Stimulated activated memory B cell treated with anti-CD40 and anti-IgM and Interleukin-4, amounts not matched to agents 10 μg/mL and 1 μg/mL and 100 μg/mL, for 72 hours (primary cell): ENCODE measurements around the gene CMSS1.

ENCODE experiments used
- ATAC-seq: fragments of 150-1000 bp; cut with Tn5 transposase; 2 replicates; pipeline ENCODE4 v1.10.0; 2021
- H3K27ac Mint-ChIP-seq: one replicate; pipeline ENCODE4 v1.8.0; 2022; ENCODE audit warnings: mild to moderate bottlenecking, mixed read lengths
- H3K27me3 Mint-ChIP-seq: one replicate; pipeline ENCODE4 v1.8.0; 2022; ENCODE audit warnings: mixed read lengths
- H3K36me3 Mint-ChIP-seq: one replicate; pipeline ENCODE4 v1.8.0; 2022; ENCODE audit warnings: mixed read lengths
- H3K4me1 Mint-ChIP-seq: one replicate; pipeline ENCODE4 v1.8.0; 2022; ENCODE audit warnings: mixed read lengths
- H3K4me3 Mint-ChIP-seq: one replicate; pipeline ENCODE4 v1.8.0; 2022; ENCODE audit warnings: mild to moderate bottlenecking, moderate library complexity, mixed read lengths
- H3K9me3 Mint-ChIP-seq: one replicate; pipeline ENCODE4 v1.8.0; 2022; ENCODE audit warnings: mixed read lengths

Gene CMSS1

DNA sequence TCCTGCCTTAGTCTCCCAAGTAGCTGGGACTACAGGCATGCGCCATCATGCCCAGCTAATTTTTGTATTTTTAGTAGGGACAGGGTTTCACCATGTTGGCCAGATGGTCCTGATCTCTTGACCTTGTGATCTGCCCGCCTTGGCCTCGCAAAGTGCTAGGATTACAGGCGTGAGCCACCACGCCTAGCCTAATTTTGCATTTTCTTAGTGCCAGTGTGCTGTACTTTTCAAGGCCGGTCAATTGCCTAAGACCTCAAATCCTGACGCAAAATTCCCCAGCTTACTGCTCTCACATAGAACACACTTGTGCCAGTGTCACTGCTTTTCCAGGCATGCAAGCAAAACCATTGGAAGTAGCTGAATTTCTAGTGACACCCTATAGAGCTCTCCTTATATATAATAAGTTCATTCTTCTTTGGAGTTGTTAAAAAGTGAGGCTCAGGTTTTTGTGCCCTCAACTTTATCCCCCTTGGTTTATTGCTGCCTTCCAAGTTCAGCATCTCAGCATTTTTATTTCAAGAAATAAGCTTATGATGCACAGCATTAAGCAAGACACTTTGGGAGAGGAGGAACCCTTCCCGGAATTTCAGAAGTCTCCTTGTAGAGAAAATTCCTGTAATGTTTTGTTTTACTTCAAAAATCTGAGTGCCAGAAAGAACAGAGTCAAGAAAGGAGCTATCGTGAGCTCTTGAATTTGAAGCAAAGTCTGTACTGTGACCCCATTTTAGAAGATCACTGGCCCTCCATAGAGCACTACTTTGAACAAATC lies 203.4 kb downstream of the CMSS1 start:
- no peak for ATAC-seq
- Mint-ChIP-seq H3K4me3 (no peak overlapping the region), H3K9me3 (no peaks in the 10 kb centered on the region), H3K4me1 (no peaks in the 10 kb centered on the region), H3K36me3 (peaks cover 16% of the 10 kb centered on the region), H3K27me3 (no peaks in the 10 kb centered on the region), H3K27ac (no peak overlapping the region)

DNA sequence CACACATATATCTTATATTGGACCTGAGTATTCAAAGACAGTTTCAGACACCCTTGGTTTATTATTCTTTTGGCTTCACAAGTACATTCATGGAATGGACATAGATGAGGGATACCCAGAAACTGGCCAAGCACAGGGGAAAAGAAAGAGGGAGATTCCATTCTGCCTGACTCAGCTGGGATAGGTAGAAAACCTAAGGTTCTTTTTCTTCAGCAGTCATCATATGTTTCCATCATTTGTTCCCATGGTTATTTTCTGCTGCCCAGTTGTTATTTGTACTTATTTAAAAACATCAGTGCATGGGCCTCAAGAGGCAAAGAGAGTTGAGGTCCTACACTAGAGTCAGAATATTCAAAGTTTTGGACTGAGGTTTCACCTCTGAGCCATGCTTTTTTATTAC lies 204.8 kb downstream of the CMSS1 start:
- no peaks in the 10 kb centered on the region for H3K27me3 Mint-ChIP-seq
- no peaks in the 10 kb centered on the region for H3K4me1 Mint-ChIP-seq
- no peak overlapping the region for H3K4me3 Mint-ChIP-seq
- no peak for ATAC-seq
- H3K36me3 Mint-ChIP-seq, result peaks cover 16% of the 10 kb centered on the region
- H3K9me3 Mint-ChIP-seq, result no peaks in the 10 kb centered on the region
- H3K27ac Mint-ChIP-seq, result no peak overlapping the region

DNA sequence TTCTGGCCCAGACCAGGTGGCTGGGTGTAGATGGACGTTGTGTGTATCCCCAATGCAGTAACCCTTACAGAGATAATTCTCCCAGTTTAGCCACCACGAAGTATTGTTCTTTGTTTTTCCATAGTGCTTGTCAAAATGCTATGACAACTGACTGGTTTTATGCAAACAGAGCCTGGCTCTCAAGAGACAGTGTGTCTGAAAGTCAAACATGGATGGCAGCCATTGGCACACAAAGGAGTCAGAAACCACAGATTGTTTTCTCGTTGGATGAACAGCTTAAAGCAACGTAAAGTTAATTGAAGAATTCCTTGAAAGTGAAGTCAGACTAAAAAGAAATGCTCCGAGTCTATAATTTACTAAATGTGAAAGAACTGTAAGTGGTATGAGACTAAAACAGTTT lies 205.5 kb downstream of the CMSS1 start:
- Mint-ChIP-seq H3K27me3 (no peaks in the 10 kb centered on the region), H3K4me3 (no peak overlapping the region), H3K9me3 (no peaks in the 10 kb centered on the region), H3K4me1 (no peaks in the 10 kb centered on the region), H3K27ac (no peak overlapping the region), H3K36me3 (peaks cover 16% of the 10 kb centered on the region)
- no peak for ATAC-seq

DNA sequence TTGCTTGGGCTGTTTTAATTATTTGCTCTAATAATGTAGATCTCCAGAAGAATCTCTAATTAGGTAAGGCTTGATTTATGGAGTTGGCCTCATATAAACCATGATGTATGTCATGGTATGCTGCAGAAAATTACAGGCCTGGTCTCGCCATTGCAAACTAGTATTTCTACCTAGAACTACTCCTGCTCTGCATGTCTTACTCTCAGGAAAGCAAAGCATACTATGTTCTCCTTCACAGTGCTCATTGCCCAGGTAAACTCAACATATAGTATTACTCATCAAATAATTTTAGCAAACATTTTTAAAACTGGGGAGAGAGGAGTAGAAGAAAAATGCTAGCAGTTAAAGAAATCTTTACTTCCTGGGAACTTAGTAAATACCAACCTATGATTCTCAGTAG lies 205.9 kb downstream of the CMSS1 start:
- Mint-ChIP-seq H3K4me3 (no peak overlapping the region), H3K27ac (no peak overlapping the region), H3K4me1 (no peaks in the 10 kb centered on the region), H3K36me3 (peaks cover 13% of the 10 kb centered on the region), H3K27me3 (no peaks in the 10 kb centered on the region), H3K9me3 (no peaks in the 10 kb centered on the region)
- no peak for ATAC-seq

DNA sequence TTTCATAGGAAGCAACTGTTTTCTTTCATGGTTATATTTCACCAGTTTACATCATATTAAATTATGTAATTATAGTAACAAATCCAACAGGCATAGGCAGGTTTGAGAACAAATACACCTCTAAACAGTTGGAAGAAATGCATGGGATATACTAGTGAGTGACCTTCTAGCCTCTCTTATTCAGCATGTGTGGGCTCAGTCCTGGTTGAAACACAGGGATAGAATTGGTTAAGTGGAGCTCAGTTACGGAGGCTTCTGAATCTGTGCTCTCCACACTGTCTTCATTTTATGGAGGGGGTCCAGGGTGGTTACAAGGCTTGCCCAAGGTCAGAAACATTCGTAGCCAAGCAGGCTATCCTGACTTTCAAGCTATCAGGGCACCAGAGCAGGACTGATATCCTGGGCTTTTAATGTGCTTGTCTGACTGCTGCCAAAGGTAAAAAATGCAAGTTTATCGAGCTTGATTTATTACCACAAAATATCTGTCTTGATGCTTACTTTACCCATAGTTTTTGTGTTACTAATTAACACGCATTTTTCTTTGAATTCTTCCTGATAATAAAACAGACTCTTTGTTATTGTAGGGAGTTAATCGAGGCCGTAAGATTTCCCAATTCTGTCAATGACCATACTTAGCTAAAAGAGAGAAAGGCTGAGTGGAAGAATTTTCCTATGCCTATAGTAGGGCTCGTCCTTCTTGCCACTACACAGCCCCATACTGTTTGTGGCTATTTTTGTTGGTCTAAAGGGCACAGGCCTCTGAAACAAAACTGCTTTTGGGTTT lies 207.1 kb downstream of the CMSS1 start:
- Mint-ChIP-seq H3K27ac (no peak overlapping the region), H3K36me3 (peaks cover 10% of the 10 kb centered on the region), H3K4me1 (no peaks in the 10 kb centered on the region), H3K4me3 (no peak overlapping the region), H3K27me3 (no peaks in the 10 kb centered on the region), H3K9me3 (no peaks in the 10 kb centered on the region)
- ATAC-seq, result no peak

DNA sequence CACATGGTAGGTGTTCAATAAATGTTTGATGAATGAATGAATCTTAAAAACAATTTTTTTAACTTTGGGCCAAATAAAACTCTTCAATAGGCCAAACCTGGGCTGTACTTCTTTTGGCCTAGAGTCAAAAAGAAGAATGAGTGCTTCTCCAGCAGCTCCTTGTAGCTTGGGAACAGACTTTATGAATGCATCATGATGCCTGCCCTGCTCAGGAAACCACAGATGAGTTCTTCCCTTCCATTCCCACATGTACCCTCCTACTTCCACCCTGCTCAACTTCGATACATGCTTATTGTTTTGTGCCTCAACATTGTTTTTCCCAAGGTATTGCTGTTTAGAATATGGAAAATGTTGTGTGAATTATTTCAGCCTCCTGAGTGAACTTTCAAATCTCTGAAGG lies 209.7 kb downstream of the CMSS1 start:
- H3K36me3 Mint-ChIP-seq, result peaks cover 10% of the 10 kb centered on the region
- H3K4me1 Mint-ChIP-seq, result peaks cover 11% of the 10 kb centered on the region
- no peak overlapping the region for H3K27ac Mint-ChIP-seq
- no peak for ATAC-seq
- H3K9me3 Mint-ChIP-seq, result no peaks in the 10 kb centered on the region
- no peak overlapping the region for H3K4me3 Mint-ChIP-seq
- H3K27me3 Mint-ChIP-seq, result no peaks in the 10 kb centered on the region

DNA sequence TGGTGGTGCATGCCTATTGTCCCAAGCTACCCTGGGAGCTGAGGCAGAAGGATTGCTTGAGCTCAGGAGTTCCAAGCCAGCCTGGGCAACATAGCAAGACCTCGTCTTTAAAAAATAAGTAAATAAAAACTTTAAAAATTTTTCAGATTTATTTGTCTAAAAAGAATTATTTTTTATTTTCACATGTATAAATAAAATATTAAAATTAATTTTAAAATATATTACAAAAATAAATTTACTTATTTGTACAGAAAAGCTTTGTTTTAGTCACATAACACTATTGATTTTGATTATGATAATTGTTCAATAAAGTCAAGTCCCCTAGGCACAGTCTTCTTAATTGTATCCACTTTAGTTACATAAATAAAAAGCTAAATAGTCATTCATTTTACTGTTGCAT lies 211.4 kb downstream of the CMSS1 start:
- Mint-ChIP-seq H3K9me3 (no peaks in the 10 kb centered on the region), H3K4me1 (peaks cover 11% of the 10 kb centered on the region), H3K27me3 (no peaks in the 10 kb centered on the region), H3K36me3 (no peaks in the 10 kb centered on the region), H3K4me3 (no peak overlapping the region), H3K27ac (no peak overlapping the region)
- no peak for ATAC-seq

DNA sequence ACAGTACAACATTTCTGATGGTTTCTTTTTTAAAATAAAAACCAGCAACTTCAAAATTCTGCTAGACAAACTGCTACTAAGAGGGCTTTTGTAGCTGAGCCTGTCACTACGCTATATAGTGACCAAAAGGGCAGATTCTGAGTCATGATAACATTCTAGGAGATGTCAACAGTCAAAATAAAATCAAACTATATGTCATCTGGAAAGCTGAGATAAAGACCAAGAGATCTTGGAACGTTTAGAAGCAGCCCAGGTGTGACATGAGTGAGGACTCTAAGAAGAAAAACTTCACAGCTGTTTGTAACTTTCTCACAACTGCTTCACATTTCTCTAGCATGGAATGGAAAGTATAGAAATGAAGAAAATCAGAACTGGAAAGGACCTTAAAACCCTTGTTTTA lies 212.0 kb downstream of the CMSS1 start:
- Mint-ChIP-seq H3K27ac (no peak overlapping the region), H3K4me3 (no peak overlapping the region), H3K36me3 (no peaks in the 10 kb centered on the region), H3K9me3 (no peaks in the 10 kb centered on the region), H3K4me1 (peaks cover 11% of the 10 kb centered on the region), H3K27me3 (no peaks in the 10 kb centered on the region)
- no peak for ATAC-seq

DNA sequence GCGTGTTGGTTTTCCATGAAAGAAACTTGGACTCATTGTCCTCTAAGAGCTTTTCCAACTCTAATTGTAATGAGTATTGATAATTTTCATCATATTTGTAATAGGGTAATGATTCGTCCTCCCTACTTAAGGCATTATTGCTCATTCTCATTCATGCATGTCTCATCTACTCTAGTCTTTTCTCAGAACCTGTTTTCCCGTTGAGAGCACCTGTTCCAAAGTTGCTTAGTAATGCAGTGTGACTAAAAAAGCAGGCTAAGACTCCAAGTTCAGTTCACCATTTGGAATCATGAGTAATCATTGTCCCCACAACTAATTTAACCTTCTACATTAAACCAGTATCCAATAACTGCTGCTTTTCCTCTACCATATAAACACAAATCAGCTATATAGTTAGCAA lies 212.7 kb downstream of the CMSS1 start:
- Mint-ChIP-seq H3K4me1 (peaks cover 11% of the 10 kb centered on the region), H3K27me3 (no peaks in the 10 kb centered on the region), H3K4me3 (no peak overlapping the region), H3K36me3 (no peaks in the 10 kb centered on the region), H3K9me3 (no peaks in the 10 kb centered on the region), H3K27ac (no peak overlapping the region)
- peak; percentile 60 for ATAC-seq

DNA sequence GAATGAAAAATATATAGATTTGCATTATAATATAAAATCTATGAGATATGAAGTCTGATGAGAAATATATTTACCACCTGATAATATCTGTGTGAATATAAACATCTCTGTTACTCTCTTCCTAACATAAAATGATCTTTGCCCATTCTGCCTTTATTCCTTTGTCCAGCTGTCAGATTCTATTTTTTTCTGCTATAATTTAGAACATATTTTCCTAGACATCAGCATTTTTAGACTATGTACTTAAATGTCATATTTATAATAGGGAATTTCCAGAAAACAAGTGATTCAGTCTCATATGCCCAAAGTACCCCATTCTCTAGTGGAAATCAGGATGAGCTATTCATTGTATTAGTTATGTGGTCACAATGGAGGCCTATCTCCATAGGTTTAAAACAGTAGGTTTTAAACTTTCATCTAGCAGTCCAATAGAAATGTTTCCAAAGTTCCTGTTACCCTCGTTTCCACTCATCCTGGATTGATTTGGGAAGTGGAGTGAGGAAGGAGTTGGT lies 213.3 kb downstream of the CMSS1 start:
- Mint-ChIP-seq H3K4me3 (no peak overlapping the region), H3K36me3 (no peaks in the 10 kb centered on the region), H3K27me3 (no peaks in the 10 kb centered on the region), H3K27ac (no peak overlapping the region), H3K9me3 (no peaks in the 10 kb centered on the region), H3K4me1 (peaks cover 11% of the 10 kb centered on the region)
- no peak for ATAC-seq

DNA sequence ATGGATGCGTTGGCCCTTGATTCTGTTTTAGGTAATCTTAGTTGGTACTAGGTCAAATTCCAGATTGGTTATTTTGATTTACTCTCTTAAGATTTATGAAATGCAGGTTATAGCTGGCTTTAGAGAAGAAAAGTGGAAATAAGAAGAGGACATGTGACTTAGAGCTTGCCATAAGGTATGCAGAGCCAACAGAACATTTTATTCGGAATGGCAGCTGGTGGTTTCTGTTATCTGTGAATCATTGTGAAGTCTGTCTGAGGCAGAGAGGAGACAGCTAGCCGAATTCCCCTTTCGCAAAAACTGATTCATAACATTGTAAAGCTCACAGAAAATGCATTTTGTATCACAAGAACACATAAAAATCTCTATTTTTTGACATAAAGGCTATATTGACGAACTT lies 214.6 kb downstream of the CMSS1 start:
- Mint-ChIP-seq H3K27ac (no peak overlapping the region), H3K9me3 (no peaks in the 10 kb centered on the region), H3K4me1 (peaks cover 11% of the 10 kb centered on the region)

DNA sequence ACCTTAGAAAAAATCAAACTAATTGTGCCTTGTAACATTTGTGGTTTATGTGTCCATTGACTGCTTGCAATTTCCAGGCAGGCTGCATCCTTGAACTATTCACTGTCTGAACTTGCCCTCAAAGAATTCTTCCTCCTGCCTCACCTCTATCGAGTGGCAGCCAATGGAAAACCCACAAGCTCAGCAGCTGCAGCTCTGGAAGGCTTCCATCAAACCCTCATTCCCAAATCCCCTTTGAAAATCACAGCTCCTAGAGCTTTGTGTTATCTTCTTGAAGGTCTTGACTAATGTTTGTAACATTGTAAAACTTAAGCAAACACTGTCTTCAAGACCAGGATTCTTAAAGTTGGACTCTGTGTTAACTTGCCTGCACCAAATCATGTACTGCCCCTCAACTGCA lies 215.5 kb downstream of the CMSS1 start:
- H3K27ac Mint-ChIP-seq, result no peak overlapping the region
- no peak overlapping the region for H3K4me3 Mint-ChIP-seq
- no peak for ATAC-seq
- H3K9me3 Mint-ChIP-seq, result no peaks in the 10 kb centered on the region
- H3K36me3 Mint-ChIP-seq, result no peaks in the 10 kb centered on the region
- H3K27me3 Mint-ChIP-seq, result no peaks in the 10 kb centered on the region
- peaks cover 11% of the 10 kb centered on the region for H3K4me1 Mint-ChIP-seq

More for the DNA sequence above, 214.6 kb downstream of the CMSS1 start:
- no peak for ATAC-seq
- Mint-ChIP-seq H3K4me3 (no peak overlapping the region), H3K36me3 (no peaks in the 10 kb centered on the region), H3K27me3 (no peaks in the 10 kb centered on the region)

DNA sequence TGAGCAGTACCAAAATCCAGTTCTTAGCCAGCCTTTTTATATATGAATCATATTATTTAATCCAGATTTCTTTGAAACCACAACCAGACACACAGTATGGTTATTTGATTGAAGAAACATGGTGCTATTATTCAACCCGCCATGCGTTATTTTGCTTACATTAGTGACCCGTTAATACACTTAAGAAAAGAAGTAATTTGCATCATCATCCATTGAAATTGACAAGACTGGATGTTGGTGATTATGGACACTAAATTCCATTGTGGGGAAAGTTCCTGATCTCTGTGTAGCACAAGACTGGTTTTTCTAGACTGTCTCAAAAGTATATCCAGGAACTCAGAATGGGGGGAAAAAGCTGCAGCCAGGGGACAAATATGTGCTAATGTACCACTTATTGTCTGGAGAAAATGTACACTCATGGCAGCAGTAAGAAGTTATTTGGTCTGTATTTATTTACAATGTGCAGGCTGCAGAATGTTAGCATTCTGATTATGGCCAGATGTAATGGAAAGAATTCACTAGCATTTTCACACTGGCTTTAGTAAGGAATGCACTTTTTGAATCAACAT lies 216.3 kb downstream of the CMSS1 start:
- H3K27me3 Mint-ChIP-seq, result no peaks in the 10 kb centered on the region
- ATAC-seq, result no peak
- no peak overlapping the region for H3K4me3 Mint-ChIP-seq
- H3K9me3 Mint-ChIP-seq, result no peaks in the 10 kb centered on the region
- no peak overlapping the region for H3K27ac Mint-ChIP-seq
- no peaks in the 10 kb centered on the region for H3K36me3 Mint-ChIP-seq
- H3K4me1 Mint-ChIP-seq, result peaks cover 11% of the 10 kb centered on the region

DNA sequence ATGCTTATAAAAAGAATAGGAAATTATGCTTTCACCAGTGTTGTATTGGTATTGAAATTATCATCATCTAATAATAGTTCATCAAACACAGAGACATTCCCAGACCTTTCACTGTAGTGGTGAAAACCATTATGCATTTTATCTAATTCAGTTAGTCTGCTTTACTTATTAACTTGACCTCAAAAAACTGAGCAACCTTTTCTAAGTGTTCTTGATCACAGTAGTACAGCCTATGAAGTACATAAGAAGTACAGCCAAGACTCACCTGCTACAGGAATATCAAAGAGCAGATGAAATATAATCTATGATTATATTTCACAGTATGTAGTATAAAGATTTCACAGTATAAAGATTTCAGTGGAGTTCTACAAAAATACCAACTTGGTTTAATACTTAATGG lies 221.4 kb downstream of the CMSS1 start:
- H3K36me3 Mint-ChIP-seq, result peaks cover 9% of the 10 kb centered on the region
- no peak overlapping the region for H3K27ac Mint-ChIP-seq
- no peaks in the 10 kb centered on the region for H3K9me3 Mint-ChIP-seq
- peaks cover 34% of the 10 kb centered on the region for H3K4me1 Mint-ChIP-seq
- H3K27me3 Mint-ChIP-seq, result no peaks in the 10 kb centered on the region
- ATAC-seq, result no peak
- no peak overlapping the region for H3K4me3 Mint-ChIP-seq

DNA sequence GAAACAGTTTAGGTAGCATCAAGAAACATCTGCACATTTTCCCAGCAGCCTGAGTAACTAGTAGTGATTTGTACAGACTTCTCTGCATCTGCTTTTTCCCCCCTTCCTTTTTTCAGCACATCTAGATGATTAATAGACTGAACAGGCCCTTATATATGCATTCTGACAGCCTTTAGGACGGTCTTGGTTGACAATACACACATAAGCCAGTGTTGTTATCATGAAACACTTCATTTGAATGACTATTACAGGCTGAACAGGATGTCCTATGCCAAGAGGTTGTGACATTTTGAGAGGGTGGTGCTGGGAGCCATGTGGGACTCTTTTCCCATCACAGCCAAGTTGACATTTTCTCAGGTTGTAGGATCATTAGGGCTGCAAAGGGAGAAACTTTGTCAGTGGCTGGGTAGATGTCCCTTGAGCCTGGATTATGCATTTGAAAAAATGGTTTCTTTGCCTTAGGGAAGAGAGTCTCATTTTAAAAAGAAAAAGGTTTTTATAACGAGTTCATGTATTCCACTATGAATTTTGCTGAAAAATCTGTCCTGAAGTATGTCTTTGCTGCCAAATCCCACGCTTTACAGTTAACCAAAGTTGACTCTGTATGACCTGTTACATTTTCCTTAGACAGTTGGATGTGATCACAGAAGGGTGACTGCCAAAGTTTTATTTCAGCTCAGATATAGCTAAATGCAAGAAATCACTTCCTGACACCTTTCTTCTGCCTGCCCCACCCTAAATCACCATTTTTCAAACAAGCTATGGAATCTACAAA lies 223.0 kb downstream of the CMSS1 start:
- Mint-ChIP-seq H3K4me1 (peaks cover 48% of the 10 kb centered on the region), H3K4me3 (no peak overlapping the region), H3K27me3 (no peaks in the 10 kb centered on the region), H3K36me3 (peaks cover 9% of the 10 kb centered on the region), H3K9me3 (no peaks in the 10 kb centered on the region), H3K27ac (peak overlapping the region; percentile 27)
- ATAC-seq, result no peak
